OCI-LY7 (cell line): Measurements from ENCODE around the gene PSD4. TPM values are rescaled to one million over a fixed set of nuclear protein-coding genes. Genes with fewer than 3 reads are reported as not detected.

ENCODE experiments used
- BruUV-seq: library from RNA; stranded (reverse); fragments of 400-500 nt; replicated peaks from 2 replicates; lab custom pipeline; 2021; lab: Mats Ljungman, UMichigan
- CTCF ChIA-PET: fragments of 300-600 bp; sonication (Branson Sonifier 250); formaldehyde crosslinking; loops from one replicate; lab custom pipeline; 2022; ENCODE audit warnings: antibody characterized with exemption; ENCODE audit not compliant: unreplicated experiment; lab: Charles Lee
- POLR2A ChIA-PET: fragments of 300-600 bp; sonication (Branson Sonifier 250); formaldehyde crosslinking; loops from one replicate; lab custom pipeline; 2022; ENCODE audit warnings: antibody characterized with exemption; lab: Charles Lee
- DNase-seq: peaks from one replicate; pipeline ENCODE4 v3.0.0-alpha.2; 2015; ENCODE audit warnings: low spot score
- H2AFZ ChIP-seq: fragments of 200-600 bp; sonication (generic), shearing (Covaris generic); 2 replicates; pipeline ENCODE4 v1.6.1; 2014; ENCODE audit warnings: mild to moderate bottlenecking, antibody characterized with exemption, low read length, moderate library complexity
- H3K27ac ChIP-seq: fragments of 200-600 bp; sonication (generic); 2 replicates; pipeline ENCODE4 v1.5.1; 2014; ENCODE audit warnings: mixed run types, low read depth, mild to moderate bottlenecking, moderate library complexity, low read length, inconsistent platforms; ENCODE audit not compliant: poor library complexity, severe bottlenecking
- H3K36me3 ChIP-seq: fragments of 200-600 bp; sonication (generic); 2 replicates; pipeline ENCODE4 v1.6.1; 2014; ENCODE audit warnings: mild to moderate bottlenecking, antibody characterized with exemption, low read length, moderate library complexity, mixed read lengths; ENCODE audit not compliant: insufficient read depth
- H3K4me1 ChIP-seq: fragments of 200-600 bp; sonication (generic); 2 replicates; pipeline ENCODE4 v1.5.1; 2014; ENCODE audit warnings: mild to moderate bottlenecking, low read length; ENCODE audit not compliant: insufficient read depth, poor library complexity, severe bottlenecking
- H3K4me2 ChIP-seq: fragments of 200-600 bp; sonication (generic); 2 replicates; pipeline ENCODE4 v1.6.1; 2014; ENCODE audit warnings: mild to moderate bottlenecking, low read length
- H3K4me3 ChIP-seq: fragments of 200-600 bp; sonication (generic); 2 replicates; pipeline ENCODE4 v1.5.1; 2014; ENCODE audit warnings: mild to moderate bottlenecking, low read depth, low read length; ENCODE audit not compliant: poor library complexity, severe bottlenecking
- H3K79me2 ChIP-seq: fragments of 200-600 bp; sonication (generic); 2 replicates; pipeline ENCODE4 v1.6.1; 2016; ENCODE audit warnings: low read depth, mild to moderate bottlenecking, low read length, moderate library complexity, mixed read lengths; ENCODE audit not compliant: insufficient read depth
- H3K9me2 ChIP-seq: fragments of 200-600 bp; sonication (generic); 2 replicates; pipeline ENCODE4 v1.6.1; 2016; ENCODE audit warnings: mild to moderate bottlenecking, low read length, mixed read lengths; ENCODE audit not compliant: insufficient read depth
- H3K9me3 ChIP-seq: fragments of 200-600 bp; sonication (generic); 2 replicates; pipeline ENCODE4 v1.6.1; 2014; ENCODE audit warnings: mild to moderate bottlenecking, mixed run types, low read length, mixed read lengths
- H4K20me1 ChIP-seq: fragments of 200-600 bp; sonication (generic); 2 replicates; pipeline ENCODE4 v1.6.1; 2014; ENCODE audit warnings: mild to moderate bottlenecking, antibody characterized with exemption, low read length, moderate library complexity, mixed read lengths; ENCODE audit not compliant: insufficient read depth
- CTCF ChIP-seq: fragments of 200-600 bp; sonication (generic); conservative IDR thresholded peaks from 2 replicates; pipeline ENCODE4 v1.5.1; 2014; ENCODE audit warnings: mild to moderate bottlenecking, antibody characterized with exemption, low read length, moderate library complexity, mixed read lengths
- EZH2phosphoT487 ChIP-seq: fragments of 200-600 bp; sonication (generic); IDR thresholded peaks from 2 replicates; pipeline ENCODE4 v1.6.1; 2018; ENCODE audit warnings: low read depth, borderline replicate concordance, mild to moderate bottlenecking, mixed run types, antibody characterized with exemption, low read length, moderate library complexity, mixed read lengths
- intact Hi-C: fragments of 100-400 bp; cut with micrococcal nuclease; formaldehyde crosslinking; loops from one replicate; pipeline ENCODE4 v1.10.0; 2022; ENCODE audit not compliant: unreplicated experiment
- total RNA-seq, 2 experiments: library from RNA; depleted of rRNA in 1 of 2; stranded (reverse); fragments of >200 nt in 1 of 2; shearing (Covaris generic) in 1 of 2; gene quantifications; 2 replicates each; pipeline ENCODE4 v1.2.3, GENCODE V29; 2014 to 2022

The PSD4 gene
- total RNA-seq, 2 experiments from 2014 or later = 99.6 to 100 TPM

GRCh38 chr2:113242327-113242726, 68.6 kb downstream of the PSD4 start:
- POLR2A ChIA-PET = no interaction called here
- intact Hi-C loops = no loop called here
- TF ChIP-seq CTCF (no peak), EZH2phosphoT487 (no peak)
- H3K79me2 ChIP-seq = no peaks in the 10 kb centered on the region
- no peak for DNase-seq
- no peak overlapping the region for H2AFZ ChIP-seq
- peaks cover 26% of the 10 kb centered on the region for H3K36me3 ChIP-seq
- H3K4me1 ChIP-seq = no peaks in the 10 kb centered on the region
- no peaks in the 10 kb centered on the region for H3K9me2 ChIP-seq
- H3K4me2 ChIP-seq = no peak overlapping the region
- CTCF ChIA-PET = no interaction called here
- no peaks in the 10 kb centered on the region for H3K9me3 ChIP-seq
- BruUV-seq = no TSS peak
- no peaks in the 10 kb centered on the region for H4K20me1 ChIP-seq
- no peak overlapping the region for H3K27ac ChIP-seq
- no peak overlapping the region for H3K4me3 ChIP-seq

GRCh38 chr2:113245276-113245711, 71.5 kb downstream of the PSD4 start:
- ChIA-PET POLR2A (no interaction called here), CTCF (no interaction called here)
- intact Hi-C loops = loop anchor here (5.0 kb wide), 1 partner anchor 127 kb away; no protein-coding TSS in a partner anchor
- Histone ChIP-seq H3K9me2 (no peaks in the 10 kb centered on the region), H3K79me2 (no peaks in the 10 kb centered on the region), H3K36me3 (peaks cover 2% of the 10 kb centered on the region; the same call in 1 of the 2 replicates), H3K9me3 (no peaks in the 10 kb centered on the region), H3K27ac (no peak overlapping the region), H3K4me2 (no peak overlapping the region), H2AFZ (no peak overlapping the region), H3K4me1 (no peaks in the 10 kb centered on the region), H3K4me3 (no peak overlapping the region), H4K20me1 (no peaks in the 10 kb centered on the region)
- no TSS peak for BruUV-seq
- TF ChIP-seq EZH2phosphoT487 (no peak), CTCF (no peak)
- DNase-seq = no peak

- BruUV-seq = no TSS peak
- CTCF ChIA-PET = interaction anchor here (1.1 kb wide), 1 partner anchor 9 kb away, joined by 4 read pairs; no protein-coding TSS in a partner anchor
- TF ChIP-seq EZH2phosphoT487 = no peak
- TF ChIP-seq CTCF = no peak
- Histone ChIP-seq H3K79me2 (no peaks in the 10 kb centered on the region), H3K36me3 (no peaks in the 10 kb centered on the region), H3K9me2 (no peaks in the 10 kb centered on the region), H2AFZ (no peak overlapping the region), H3K27ac (no peak overlapping the region), H3K4me3 (no peak overlapping the region), H3K9me3 (no peaks in the 10 kb centered on the region), H4K20me1 (no peaks in the 10 kb centered on the region), H3K4me2 (no peak overlapping the region), H3K4me1 (no peaks in the 10 kb centered on the region)
- DNase-seq = no peak
- intact Hi-C loops = loop anchor here (5.0 kb wide), 1 partner anchor 126 kb away; no protein-coding TSS in a partner anchor
- POLR2A ChIA-PET = interaction anchor here (0.7 kb wide), 1 partner anchor 1304 kb away, joined by 4 read pairs; no protein-coding TSS in a partner anchor
Measured at GRCh38 chr2:113246606-113247005, 72.8 kb downstream of the PSD4 start.
